ENCODE data around the gene ZYG11B. TPM values are rescaled to one million over a fixed set of nuclear protein-coding genes. Genes with fewer than 3 reads are reported as not detected.

The ZYG11B gene
- total and polyA plus RNA-seq, 2 of the 13 experiments (the other 11 are each of a cell fraction or from before 2014, with no cell fraction given): 6.9 to 17.9 TPM

- TF ChIP-seq, protein P1, sequence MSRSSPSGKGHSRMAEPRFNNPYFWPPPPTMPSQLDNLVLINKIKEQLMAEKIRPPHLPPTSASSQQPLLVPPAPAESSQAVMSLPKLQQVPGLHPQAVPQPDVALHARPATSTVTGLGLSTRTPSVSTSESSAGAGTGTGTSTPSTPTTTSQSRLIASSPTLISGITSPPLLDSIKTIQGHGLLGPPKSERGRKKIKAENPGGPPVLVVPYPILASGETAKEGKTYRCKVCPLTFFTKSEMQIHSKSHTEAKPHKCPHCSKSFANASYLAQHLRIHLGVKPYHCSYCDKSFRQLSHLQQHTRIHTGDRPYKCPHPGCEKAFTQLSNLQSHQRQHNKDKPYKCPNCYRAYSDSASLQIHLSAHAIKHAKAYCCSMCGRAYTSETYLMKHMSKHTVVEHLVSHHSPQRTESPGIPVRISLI (CRISPR knock-in tag; IDR thresholded peaks at IDR 0.05; ENCODE audit: borderline replicate concordance): no peak
- TF ChIP-seq ZBTB43 (CRISPR knock-in tag; conservative IDR thresholded peaks at IDR 0.05) (no peak), NFE2L1 (CRISPR knock-in tag; IDR thresholded peaks at IDR 0.05; ENCODE audit: borderline replicate concordance) (no peak), ZSCAN12 (CRISPR knock-in tag; IDR thresholded peaks at IDR 0.05) (peak; percentile 30; the same call in 1 of the 2 replicates), ZNF781 (CRISPR knock-in tag; IDR thresholded peaks at IDR 0.05; ENCODE audit: borderline replicate concordance, not compliant biosample characterization) (no peak), ZNF672 (CRISPR knock-in tag; IDR thresholded peaks at IDR 0.05) (no peak), UBTF (CRISPR knock-in tag; IDR thresholded peaks at IDR 0.05) (peak; percentile 84), ZNF446 (CRISPR knock-in tag; IDR thresholded peaks at IDR 0.05) (peak; percentile 77; the same call in 1 of the 2 replicates), HMG20B (CRISPR knock-in tag; conservative IDR thresholded peaks at IDR 0.05) (no peak), AKAP8 (CRISPR knock-in tag; IDR thresholded peaks at IDR 0.05) (no peak), MED1 (CRISPR knock-in tag; IDR thresholded peaks at IDR 0.05) (peak; percentile 44; the same call in 1 of the 2 replicates), ZNF724P (CRISPR knock-in tag; IDR thresholded peaks at IDR 0.05; ENCODE audit: borderline replicate concordance) (no peak), ZNF414 (CRISPR knock-in tag; IDR thresholded peaks at IDR 0.05) (no peak), ZNF790 (CRISPR knock-in tag; IDR thresholded peaks at IDR 0.05; ENCODE audit: borderline replicate concordance) (no peak; the same call in 1 of the 2 replicates), CBX1 (IDR thresholded peaks at IDR 0.05; ENCODE audit: low read depth) (no peak), ASH2L (IDR thresholded peaks at IDR 0.05; ENCODE audit: insufficient read length, low read depth, low read length) (peak; percentile 41), ZNF276 (CRISPR knock-in tag; IDR thresholded peaks at IDR 0.05; ENCODE audit: low read depth) (peak; percentile 56; the same call in 1 of the 2 replicates), FOXK2 (IDR thresholded peaks at IDR 0.05) (no peak)
- TF ChIP-seq, protein P2, sequence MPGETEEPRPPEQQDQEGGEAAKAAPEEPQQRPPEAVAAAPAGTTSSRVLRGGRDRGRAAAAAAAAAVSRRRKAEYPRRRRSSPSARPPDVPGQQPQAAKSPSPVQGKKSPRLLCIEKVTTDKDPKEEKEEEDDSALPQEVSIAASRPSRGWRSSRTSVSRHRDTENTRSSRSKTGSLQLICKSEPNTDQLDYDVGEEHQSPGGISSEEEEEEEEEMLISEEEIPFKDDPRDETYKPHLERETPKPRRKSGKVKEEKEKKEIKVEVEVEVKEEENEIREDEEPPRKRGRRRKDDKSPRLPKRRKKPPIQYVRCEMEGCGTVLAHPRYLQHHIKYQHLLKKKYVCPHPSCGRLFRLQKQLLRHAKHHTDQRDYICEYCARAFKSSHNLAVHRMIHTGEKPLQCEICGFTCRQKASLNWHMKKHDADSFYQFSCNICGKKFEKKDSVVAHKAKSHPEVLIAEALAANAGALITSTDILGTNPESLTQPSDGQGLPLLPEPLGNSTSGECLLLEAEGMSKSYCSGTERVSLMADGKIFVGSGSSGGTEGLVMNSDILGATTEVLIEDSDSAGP (CRISPR knock-in tag; IDR thresholded peaks at IDR 0.05; ENCODE audit: borderline replicate concordance): peak; percentile 99; the same call in 1 of the 2 replicates
Observed at GRCh38 chr1:52726265-52727113, at the start of gene ZYG11B (continued).

All from HepG2 (cell line).